HG03045 (cell line): ENCODE data around the gene SLC10A3.

Source experiments
- ATAC-seq: cut with Tn5 transposase; IDR thresholded peaks from one replicate; pipeline ENCODE4 v1.9.1; 2021; ENCODE audit warnings: mild to moderate bottlenecking, moderate library complexity; ENCODE audit not compliant: unreplicated experiment

The SLC10A3 gene

GRCh38 chrX:154484255-154485149, 5.9 kb downstream of the SLC10A3 start:
- no peak for ATAC-seq

- no peak for ATAC-seq
These were observed 7.1 kb downstream of the SLC10A3 start for GRCh38 chrX:154483325-154483724.

- ATAC-seq, result no peak
These were observed 7.6 kb downstream of the SLC10A3 start for GRCh38 chrX:154482786-154483185.

GRCh38 chrX:154481911-154482601, 8.4 kb downstream of the SLC10A3 start:
- ATAC-seq, result no peak

- no peak for ATAC-seq
These were observed 9.2 kb downstream of the SLC10A3 start for GRCh38 chrX:154481195-154481594.

- ATAC-seq, result peak; percentile 85
These were observed 11.5 kb downstream of the SLC10A3 start, which contains the start of gene LAGE3 for GRCh38 chrX:154478728-154479622. TSS of gene LAGE3 (minus strand) at chrX:154479281. CDS start at chrX:154478915, 366 bp downstream.

- no peak for ATAC-seq
These were observed 12.4 kb downstream of the SLC10A3 start for GRCh38 chrX:154477891-154478477.

GRCh38 chrX:154476821-154477220, 13.6 kb downstream of the SLC10A3 start:
- no peak for ATAC-seq

GRCh38 chrX:154473683-154474082, 16.7 kb downstream of the SLC10A3 start:
- ATAC-seq, result no peak

GRCh38 chrX:154472685-154473632, 17.5 kb downstream of the SLC10A3 start:
- ATAC-seq, result no peak

GRCh38 chrX:154471839-154472684, 18.4 kb downstream of the SLC10A3 start:
- ATAC-seq, result no peak

- ATAC-seq, result no peak
These were observed 19.4 kb downstream of the SLC10A3 start for GRCh38 chrX:154470914-154471568.

- no peak for ATAC-seq
These were observed 20.0 kb downstream of the SLC10A3 start for GRCh38 chrX:154470434-154470833.

- no peak for ATAC-seq
These were observed 20.5 kb downstream of the SLC10A3 start for GRCh38 chrX:154469880-154470279.

- ATAC-seq, result no peak
These were observed 21.3 kb downstream of the SLC10A3 start for GRCh38 chrX:154469114-154469513.

GRCh38 chrX:154468217-154468616, 22.2 kb downstream of the SLC10A3 start:
- ATAC-seq, result no peak

- ATAC-seq, result no peak
These were observed 22.9 kb downstream of the SLC10A3 start for GRCh38 chrX:154467556-154467955.

GRCh38 chrX:154466907-154467306, 23.5 kb downstream of the SLC10A3 start:
- ATAC-seq, result no peak
